T follicular helper cell (primary cell): Measurements from ENCODE around the gene C1orf50.

Experiments used
- DNase-seq: peaks from one replicate; pipeline ENCODE4 v3.0.0-alpha.2; 2020; ENCODE audit warnings: low read depth

The C1orf50 gene

GRCh38 chr1:42759114-42759513 lies 7.9 kb upstream of the C1orf50 start:
- no peak for DNase-seq

GRCh38 chr1:42761567-42761966 lies 5.5 kb upstream of the C1orf50 start:
- no peak for DNase-seq

- DNase-seq, result no peak
These were observed 4.8 kb upstream of the C1orf50 start for GRCh38 chr1:42762269-42762668.

GRCh38 chr1:42765269-42765668 lies 1.8 kb upstream of the C1orf50 start:
- DNase-seq, result no peak

GRCh38 chr1:42765832-42766740 lies 963 bp upstream of the C1orf50 start:
- peak; percentile 10 for DNase-seq

GRCh38 chr1:42767510-42768000 lies 506 bp downstream of the C1orf50 start:
- DNase-seq, result no peak

GRCh38 chr1:42768172-42768571 lies 1.1 kb downstream of the C1orf50 start:
- DNase-seq, result no peak

- no peak for DNase-seq
These were observed 2.8 kb downstream of the C1orf50 start for GRCh38 chr1:42769811-42770210.

GRCh38 chr1:42773420-42773819 lies 6.4 kb downstream of the C1orf50 start:
- no peak for DNase-seq

- no peak for DNase-seq
These were observed 8.0 kb downstream of the C1orf50 start for GRCh38 chr1:42774928-42775526.

- no peak for DNase-seq
These were observed 9.5 kb downstream of the C1orf50 start for GRCh38 chr1:42776502-42776901.

- no peak for DNase-seq
These were observed 10.8 kb downstream of the C1orf50 start for GRCh38 chr1:42777852-42778251.

- DNase-seq, result no peak
These were observed 12.7 kb downstream of the C1orf50 start for GRCh38 chr1:42779725-42780124.

- DNase-seq, result no peak
These were observed 13.1 kb downstream of the C1orf50 start for GRCh38 chr1:42780176-42780575.

GRCh38 chr1:42783092-42783491 lies 16.0 kb downstream of the C1orf50 start:
- DNase-seq, result no peak

- DNase-seq, result no peak
These were observed 17.5 kb downstream of the C1orf50 start for GRCh38 chr1:42784547-42784945.

- DNase-seq, result peak; percentile 14
These were observed 18.1 kb downstream of the C1orf50 start, which contains the start of gene TMEM269 for GRCh38 chr1:42784946-42785693. Gene TMEM269 (plus strand): TSS chr1:42784991. CDS start chr1:42789894, 4,903 bp downstream.

GRCh38 chr1:42786097-42786496 lies 19.0 kb downstream of the C1orf50 start:
- DNase-seq, result no peak

GRCh38 chr1:42788021-42788420 lies 21.0 kb downstream of the C1orf50 start:
- DNase-seq, result no peak

GRCh38 chr1:42793824-42794223 lies 26.8 kb downstream of the C1orf50 start:
- DNase-seq, result no peak

GRCh38 chr1:42797414-42797813 lies 30.4 kb downstream of the C1orf50 start:
- DNase-seq, result no peak

- DNase-seq, result no peak
These were observed 30.9 kb downstream of the C1orf50 start for GRCh38 chr1:42797979-42798378.
